HepG2 (cell line): ENCODE measurements around the gene PLEKHA5. TPM values are rescaled to one million over a fixed set of nuclear protein-coding genes. Genes with fewer than 3 reads are reported as not detected.

ENCODE experiments used
- ATAC-seq: fragments of 200-7000 bp; cut with Tn5 transposase; 3 replicates; pipeline ENCODE4 v1.9.1; 2020; ENCODE audit warnings: mild to moderate bottlenecking, moderate library complexity
- BruUV-seq: library from RNA; stranded (reverse); fragments of 400-500 nt; replicated peaks from 2 replicates; lab custom pipeline; 2021; lab: Mats Ljungman, UMichigan
- CTCF ChIA-PET: fragments of 300-600 bp; formaldehyde crosslinking; extraction: SDS; loops from one replicate; lab custom pipeline; 2021; ENCODE audit warnings: low total read pairs, inconsistent platforms, low intra/inter-chr PET ratio; lab: Yijun Ruan, JAX
- POLR2A ChIA-PET: fragments of 350-600 bp; sonication (Branson Sonifier 250); formaldehyde crosslinking; loops from one replicate; lab custom pipeline; 2020; ENCODE audit warnings: antibody characterized with exemption, inconsistent platforms; lab: Yijun Ruan, JAX
- DNase-seq: peaks from one replicate; pipeline ENCODE4 v3.0.0-alpha.2; 2015; ENCODE audit warnings: low spot score
- FAIRE-seq: peaks from 3 replicates; lab custom pipeline; 2011; peaks lifted over from hg19 to GRCh38; lab: Jason Lieb, UNC
- H2AFZ ChIP-seq: one replicate; pipeline ENCODE4 v1.6.1; 2011; ENCODE audit warnings: low read length, inconsistent platforms
- H3K27ac ChIP-seq: fragments of 300-600 bp; 3 replicates; pipeline ENCODE4 v1.8.0; 2011; ENCODE audit warnings: mixed run types, mild to moderate bottlenecking, mixed read lengths, low read length, inconsistent platforms; ENCODE audit not compliant: insufficient read depth; ENCODE audit errors: extremely low read length
- H3K27me3 ChIP-seq, 2 experiments: fragments of 200-600 bp in 1 of 2; 2 replicates in 1 of 2; 3 replicates in 1 of 2; pipeline versions ENCODE4 v1.6.0 to v1.8.0; 2011; ENCODE audit warnings: low read length in 2 of 2, mild to moderate bottlenecking in 2 of 2, moderate library complexity in 2 of 2, inconsistent platforms in 1 of 2; ENCODE audit not compliant: insufficient read depth in 2 of 2, control insufficient read depth in 1 of 2
- H3K36me3 ChIP-seq, 2 experiments: fragments of 200-600 bp in 1 of 2; replicated peaks in 1 of 2; 2 replicates in 1 of 2; 3 replicates in 1 of 2; pipeline versions ENCODE4 v1.5.1 to v1.8.0; 2011; ENCODE audit warnings: low read length in 2 of 2, inconsistent platforms in 1 of 2; ENCODE audit not compliant: insufficient read depth in 2 of 2, control insufficient read depth in 1 of 2
- H3K4me1 ChIP-seq: 2 replicates; pipeline ENCODE4 v1.5.1; 2012; ENCODE audit warnings: low read length, inconsistent platforms; ENCODE audit not compliant: insufficient read depth
- H3K4me2 ChIP-seq: 2 replicates; pipeline ENCODE4 v1.6.0; 2011; ENCODE audit warnings: low read depth, low read length, inconsistent platforms
- H3K4me3 ChIP-seq, 3 experiments: fragments of 200-600 bp in 1 of 3; sonication (generic), shearing (Covaris generic) in 1 of 3; replicated peaks in 1 of 3; 2 replicates each; pipeline ENCODE4 v1.5.1; 2011 to 2016; ENCODE audit warnings: low read length in 3 of 3, inconsistent platforms in 2 of 3, low read depth in 2 of 3, mild to moderate bottlenecking in 2 of 3, control low read depth in 1 of 3, mixed read lengths in 1 of 3; ENCODE audit not compliant: insufficient read depth in 1 of 3
- H3K79me2 ChIP-seq: one replicate; pipeline ENCODE4 v1.6.1; 2011; ENCODE audit warnings: low read length, inconsistent platforms; ENCODE audit not compliant: insufficient read depth
- H3K9ac ChIP-seq: 2 replicates; pipeline ENCODE4 v1.6.0; 2011; ENCODE audit warnings: mild to moderate bottlenecking, low read depth, low read length, inconsistent platforms; ENCODE audit not compliant: insufficient read depth
- H3K9me3 ChIP-seq: 2 replicates; pipeline ENCODE4 v1.5.1; 2012; ENCODE audit warnings: mild to moderate bottlenecking, low read length
- H4K20me1 ChIP-seq: 2 replicates; pipeline ENCODE4 v1.6.0; 2011; ENCODE audit warnings: inconsistent platforms, mild to moderate bottlenecking, low read length, moderate library complexity; ENCODE audit not compliant: insufficient read depth
- HNRNPUL1 ChIP-seq: fragments of 200-400 bp; formaldehyde crosslinking; IDR thresholded peaks from 2 replicates; pipeline ENCODE4 v1.6.1; 2017; ENCODE audit warnings: low read depth, mild to moderate bottlenecking, low read length, moderate library complexity
- NFE2 ChIP-seq: sonication (generic); formaldehyde crosslinking; IDR thresholded peaks from 2 replicates; pipeline ENCODE4 v1.4.0; 2020; ENCODE audit warnings: missing genetic modification reagents
- PBX2 ChIP-seq: IDR thresholded peaks from 2 replicates; pipeline ENCODE4 v1.6.1; 2016; ENCODE audit warnings: control low read depth
- POLR2AphosphoS5 ChIP-seq: IDR thresholded peaks from 2 replicates; pipeline ENCODE4 v1.6.1; 2012; ENCODE audit warnings: low read depth, low read length
- ZBTB38 ChIP-seq: sonication (generic); formaldehyde crosslinking; IDR thresholded peaks from 2 replicates; pipeline ENCODE4 v1.5.1; 2020; ENCODE audit warnings: mild to moderate bottlenecking, missing genetic modification reagents
- ZNF20 ChIP-seq: sonication (generic); formaldehyde crosslinking; IDR thresholded peaks from 2 replicates; pipeline ENCODE4 v1.4.0; 2020; ENCODE audit warnings: mild to moderate bottlenecking, moderate library complexity, missing genetic modification reagents
- ZNF414 ChIP-seq: sonication (generic); formaldehyde crosslinking; IDR thresholded peaks from 2 replicates; pipeline ENCODE4 v1.5.0; 2020; ENCODE audit warnings: missing genetic modification reagents
- ZNF512B ChIP-seq: sonication (generic); formaldehyde crosslinking; IDR thresholded peaks from 2 replicates; pipeline ENCODE4 v1.5.1; 2020; ENCODE audit warnings: missing genetic modification reagents, mild to moderate bottlenecking, borderline replicate concordance
- ZNF674 ChIP-seq: sonication (generic); formaldehyde crosslinking; IDR thresholded peaks from 2 replicates; pipeline ENCODE4 v1.5.0; 2020; ENCODE audit warnings: low read depth, mild to moderate bottlenecking, missing genetic modification reagents
- in situ Hi-C: cut with HindIII; loops from 2 replicates; pipeline ENCODE4 v1.10.0; 2017; ENCODE audit warnings: low pct_unique_long_range_greater_than_20kb; ENCODE audit not compliant: extremely low pct_ligation_motif_present
- intact Hi-C: fragments of 100-400 bp; cut with micrococcal nuclease; formaldehyde crosslinking; loops from one replicate; pipeline ENCODE4 v1.10.0; 2022; ENCODE audit not compliant: unreplicated experiment
- polyA plus RNA-seq, 8 experiments: library from polyadenylated mRNA; depleted of rRNA in 3 of 8; stranded (reverse) in 7 of 8; unstranded in 1 of 8; fragments of >200 nt; fragmentation: Illumina TruSeq in 4 of 8; extraction: Trizol in 4 of 8; gene quantifications; 2 replicates each; pipeline versions ENCODE4 v1.2.1 to v1.2.3, GENCODE V29; 2011 to 2016; ENCODE audit warnings: low read depth in 4 of 8, missing spikeins in 1 of 8, mixed read lengths in 1 of 8; ENCODE audit not compliant: insufficient read depth in 1 of 8
- total RNA-seq, 5 experiments: library from RNA; depleted of rRNA; stranded (reverse); fragments of >200 nt; fragmentation: Illumina TruSeq; extraction: Trizol; gene quantifications; 2 replicates each; pipeline ENCODE4 v1.2.3, GENCODE V29; 2016; ENCODE audit warnings: low read depth in 1 of 5

Gene PLEKHA5
- total and polyA plus RNA-seq, 2 of the 13 experiments (the other 11 are each of a cell fraction or from before 2014, with no cell fraction given): 4.2 to 15.4 TPM

- no TSS peak for BruUV-seq
- ChIA-PET POLR2A (no interaction called here), CTCF (no interaction called here)
- FAIRE-seq: no peak
- Histone ChIP-seq H3K27me3 (no peaks in the 10 kb centered on the region), H2AFZ (no peak overlapping the region), H3K9me3 (no peaks in the 10 kb centered on the region), H3K27ac (no peak overlapping the region), H4K20me1 (no peaks in the 10 kb centered on the region), H3K4me3 (no peak overlapping the region), H3K4me1 (peaks cover 45% of the 10 kb centered on the region), H3K79me2 (peaks cover 2% of the 10 kb centered on the region), H3K9ac (no peak overlapping the region), H3K36me3 (no peaks in the 10 kb centered on the region), H3K4me2 (no peak overlapping the region)
- no peak for DNase-seq
- TF ChIP-seq ZNF414 (CRISPR knock-in tag): no peak
- no peak for TF ChIP-seq PBX2
- TF ChIP-seq ZNF20: no peak
- TF ChIP-seq ZNF674 (CRISPR knock-in tag): no peak
- TF ChIP-seq ZBTB38 (CRISPR knock-in tag): no peak
- TF ChIP-seq ZNF512B: no peak
- TF ChIP-seq NFE2 (CRISPR knock-in tag): no peak
- no peak for TF ChIP-seq POLR2AphosphoS5
- no peak for TF ChIP-seq HNRNPUL1
- ATAC-seq: no peak
- intact Hi-C loops: no loop called here
- in situ Hi-C loops: no loop called here
These were observed 101.4 kb downstream of the PLEKHA5 start for GRCh38 chr12:19230896-19231295.
